Measurements from ENCODE around the gene UBL7. TPM values are rescaled to one million over a fixed set of nuclear protein-coding genes. Genes with fewer than 3 reads are reported as not detected.
"Not testable (repeated sequence)": the region's sequence is repeated elsewhere in the genome, so short reads cannot be mapped to it uniquely, and the experiment has no call there.

Gene UBL7
- 10 to 100 TPM; 39.0 to 43.5 TPM for total RNA-seq
- long read RNA-seq, transcript UBL7-202 (11 exons, 1,427 nt): minor isoform, 15 of 72 reads
- long read RNA-seq, transcript UBL7-201 (11 exons, 1,360 nt): major isoform, 35 of 72 reads
- long read RNA-seq, partial matches to known transcripts: 3 of 72 reads
- long read RNA-seq, other reads (novel, unspliced or antisense): 19 of 72 reads

GRCh38 chr15:74460871-74461846 lies at the start of gene UBL7:
Gene UBL7, minus strand, starts transcription at chr15:74461160. Its CDS starts 2,293 bp downstream, at chr15:74458867.
- DNase-seq (peak; percentile 98), ATAC-seq (peak; percentile 99)
- intact Hi-C loops (cut with DNase I): loop anchor here in 1 of 2 donors (2.0 to 10.0 kb wide), 2 partner anchors 80 to 154 kb away; partner anchors contain the start of genes ARID3B and CLK3

GRCh38 chr15:74506515-74506840 lies 45.5 kb upstream of the UBL7 start:
- intact Hi-C loops (cut with DNase I): no loop called here
- no peak for DNase-seq
- no peak for ATAC-seq

DNA sequence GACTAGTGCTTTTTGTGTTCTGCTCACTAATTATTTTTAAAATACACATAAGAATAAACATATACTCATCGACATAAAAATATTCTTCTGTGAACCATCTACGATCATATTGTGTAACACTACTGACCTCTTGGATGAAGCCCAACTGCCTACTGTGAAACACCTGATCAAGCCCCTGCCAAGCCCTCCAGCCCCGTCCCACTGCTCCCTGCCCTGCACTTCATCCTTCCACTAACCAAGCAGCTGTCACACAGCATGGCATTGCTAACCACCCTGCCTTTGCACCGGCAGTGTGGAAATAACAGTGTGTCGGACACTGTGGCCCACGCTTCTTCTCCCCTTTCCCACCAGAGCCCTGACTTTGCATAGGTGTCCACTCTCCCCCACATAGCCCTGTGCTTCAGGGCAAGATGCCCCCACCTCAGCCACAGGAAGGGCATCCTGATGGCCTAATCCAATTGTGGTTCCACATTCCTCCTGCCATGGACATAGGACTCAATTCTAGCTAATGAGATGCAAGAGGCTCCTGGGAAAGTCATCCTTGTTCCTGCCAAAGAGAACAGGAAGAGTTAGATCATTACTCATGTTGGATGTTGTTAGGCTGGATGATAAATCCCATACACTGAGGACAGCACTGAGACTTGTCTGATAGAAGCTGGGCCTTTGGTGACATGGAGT lies 45.0 kb upstream of the UBL7 start:
- intact Hi-C loops (cut with DNase I): no loop called here
- ATAC-seq (no peak), DNase-seq (no peak)

GRCh38 chr15:74504836-74505235 lies 43.9 kb upstream of the UBL7 start:
- intact Hi-C loops (cut with DNase I): no loop called here
- ATAC-seq: no peak
- DNase-seq: no peak

- intact Hi-C loops (cut with DNase I): no loop called here
- no peak for DNase-seq
- ATAC-seq: no peak
Measured at GRCh38 chr15:74504418-74504817, 43.5 kb upstream of the UBL7 start.

GRCh38 chr15:74502301-74502700 lies 41.3 kb upstream of the UBL7 start:
- intact Hi-C loops (cut with DNase I): no loop called here
- ATAC-seq: no peak
- no peak for DNase-seq

- intact Hi-C loops (cut with DNase I): no loop called here
Measured at GRCh38 chr15:74500401-74500800, 39.4 kb upstream of the UBL7 start.

DNA sequence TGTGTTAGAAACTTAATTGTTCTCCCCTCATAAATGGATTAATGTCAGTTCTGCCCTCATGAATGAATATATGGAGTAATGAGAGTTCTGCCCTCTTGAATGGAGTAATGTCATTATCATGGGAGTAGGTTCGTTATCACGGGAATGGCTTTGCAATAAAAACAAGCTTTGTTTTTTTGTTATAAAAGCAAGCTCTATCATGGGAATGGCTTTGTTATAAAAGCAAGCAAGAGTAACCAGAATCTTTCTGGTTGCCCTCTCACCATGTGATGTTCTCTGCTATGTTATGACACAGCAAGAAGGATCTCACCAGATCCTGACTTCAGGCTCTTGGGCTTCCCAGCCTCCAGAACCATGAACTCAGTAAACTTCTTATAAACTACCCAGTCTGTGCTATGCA lies 38.4 kb upstream of the UBL7 start:
- intact Hi-C loops (cut with DNase I): no loop called here
- DNase-seq (no peak), ATAC-seq (no peak)

More at GRCh38 chr15:74500401-74500800, 39.4 kb upstream of the UBL7 start:
- ATAC-seq (no peak), DNase-seq (no peak)

DNA sequence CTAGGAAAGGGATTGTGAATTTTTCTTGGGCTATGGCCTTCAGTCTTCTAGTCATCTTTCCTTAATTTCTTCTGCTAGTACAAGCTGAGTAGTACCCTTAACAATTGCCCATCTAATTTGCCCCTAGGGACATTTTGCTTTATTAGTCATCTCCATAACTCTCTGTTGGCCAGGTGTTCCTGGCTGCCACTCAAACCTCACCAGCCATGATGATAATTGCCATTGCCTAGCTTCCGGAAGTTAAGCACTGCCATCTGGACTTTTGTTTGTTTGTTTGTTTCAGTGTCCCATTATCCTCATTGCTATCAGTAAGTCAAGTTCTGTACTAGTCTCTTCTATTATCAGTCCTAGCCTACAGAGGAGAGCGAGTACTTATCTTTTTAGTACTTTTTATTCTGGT lies 36.6 kb upstream of the UBL7 start:
- no peak for DNase-seq
- ATAC-seq: no peak
- intact Hi-C loops (cut with DNase I): no loop called here

DNA sequence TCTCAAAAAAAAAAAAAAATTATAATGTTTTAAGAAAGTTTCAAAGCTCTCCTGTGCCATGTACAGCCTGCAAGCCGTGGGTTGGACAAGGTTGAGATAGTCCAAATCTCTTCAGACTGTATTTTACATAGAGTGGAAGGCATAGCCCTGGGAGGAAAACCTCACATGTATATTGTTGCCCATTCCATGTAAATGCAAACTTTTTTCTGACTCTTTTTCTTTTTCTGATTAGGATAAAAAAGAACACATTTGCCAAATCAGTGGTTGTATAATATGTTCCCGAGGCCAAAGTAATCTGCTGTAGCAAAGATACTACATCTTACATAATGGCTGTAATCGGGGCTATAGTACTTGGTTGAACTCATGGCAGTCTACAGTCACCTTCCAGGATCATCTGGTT lies 35.7 kb upstream of the UBL7 start:
- ATAC-seq (no peak), DNase-seq (no peak)
- intact Hi-C loops (cut with DNase I): no loop called here

GRCh38 chr15:74490339-74490689 lies 29.4 kb upstream of the UBL7 start:
- intact Hi-C loops (cut with DNase I): no loop called here
- no peak for ATAC-seq

GRCh38 chr15:74489518-74490338 lies 28.8 kb upstream of the UBL7 start:
- intact Hi-C loops (cut with DNase I): loop anchor here in 1 of 2 donors (2.0 kb wide), 1 partner anchor 107 kb away; no protein-coding TSS in a partner anchor
- ATAC-seq (peak in 1 of 2 donors; percentile 62), DNase-seq (peak; percentile 31)

More at GRCh38 chr15:74490339-74490689, 29.4 kb upstream of the UBL7 start:
- no peak for DNase-seq

DNA sequence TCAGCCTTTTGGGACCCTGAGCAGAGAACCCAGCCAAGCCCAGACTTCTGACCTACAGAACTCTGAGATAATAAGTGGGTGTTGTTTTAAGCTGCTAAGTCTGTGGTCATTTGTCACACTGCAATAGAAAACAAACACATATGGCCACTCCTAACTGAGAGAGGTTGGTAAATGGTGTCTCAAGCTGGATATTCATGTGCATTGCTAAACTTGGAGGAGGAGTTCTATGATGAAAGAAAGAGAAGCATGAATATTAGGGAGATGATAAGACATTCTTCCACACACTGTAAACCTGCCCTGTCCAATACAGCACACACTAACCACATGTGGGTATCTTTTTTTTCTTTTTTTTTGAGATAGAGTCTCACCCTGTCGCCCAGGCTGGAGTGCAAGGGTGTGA lies 27.8 kb upstream of the UBL7 start:
- DNase-seq (no peak), ATAC-seq (no peak)
- intact Hi-C loops (cut with DNase I): loop anchor here in 1 of 2 donors (2.0 kb wide), 1 partner anchor 106 kb away; no protein-coding TSS in a partner anchor

- intact Hi-C loops (cut with DNase I): no loop called here
- ATAC-seq (no peak), DNase-seq (no peak)
Measured at GRCh38 chr15:74482661-74483060, 21.7 kb upstream of the UBL7 start.

- intact Hi-C loops (cut with DNase I); ATAC-seq; DNase-seq: not testable (repeated sequence)
Measured at GRCh38 chr15:74480364-74480763, 19.4 kb upstream of the UBL7 start.

- DNase-seq; ATAC-seq; intact Hi-C loops (cut with DNase I): not testable (repeated sequence)
Measured at GRCh38 chr15:74471621-74472020, 10.7 kb upstream of the UBL7 start.

- intact Hi-C loops (cut with DNase I): no loop called here
- no peak for DNase-seq
- no peak for ATAC-seq
Measured at GRCh38 chr15:74470631-74471395, 9.9 kb upstream of the UBL7 start.

GRCh38 chr15:74468341-74469032 lies 7.5 kb upstream of the UBL7 start:
- ATAC-seq (no peak), DNase-seq (no peak)
- intact Hi-C loops (cut with DNase I): loop anchor here in 1 of 2 donors (10.0 kb wide), 1 partner anchor 146 kb away; the partner anchor contains the start of gene CLK3
